ENCODE results near the gene MINAR1.

DNA sequence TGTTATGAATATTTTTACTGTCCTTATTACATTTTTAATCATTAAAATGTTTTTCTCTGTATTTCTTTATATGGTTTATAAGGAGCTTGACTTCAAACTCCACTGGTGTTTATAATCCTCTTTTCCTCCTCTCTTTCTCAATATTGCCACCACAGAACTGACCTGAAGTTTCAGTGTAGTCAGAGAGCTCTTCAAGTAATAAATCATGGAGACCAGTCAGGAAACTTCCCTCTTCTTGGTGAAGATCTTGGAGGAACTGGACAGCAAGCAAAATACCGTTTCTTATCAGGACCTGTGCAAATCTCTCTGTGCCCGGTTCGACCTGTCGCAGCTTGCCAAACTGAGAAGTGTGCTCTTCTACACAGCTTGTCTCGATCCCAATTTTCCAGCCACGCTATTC lies 23.8 kb downstream of the MINAR1 start:
- TF ChIP-seq, protein P1, sequence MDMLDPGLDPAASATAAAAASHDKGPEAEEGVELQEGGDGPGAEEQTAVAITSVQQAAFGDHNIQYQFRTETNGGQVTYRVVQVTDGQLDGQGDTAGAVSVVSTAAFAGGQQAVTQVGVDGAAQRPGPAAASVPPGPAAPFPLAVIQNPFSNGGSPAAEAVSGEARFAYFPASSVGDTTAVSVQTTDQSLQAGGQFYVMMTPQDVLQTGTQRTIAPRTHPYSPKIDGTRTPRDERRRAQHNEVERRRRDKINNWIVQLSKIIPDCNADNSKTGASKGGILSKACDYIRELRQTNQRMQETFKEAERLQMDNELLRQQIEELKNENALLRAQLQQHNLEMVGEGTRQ (CRISPR knock-in tag; IDR thresholded peaks at IDR 0.05): no peak
- TF ChIP-seq, protein P2, sequence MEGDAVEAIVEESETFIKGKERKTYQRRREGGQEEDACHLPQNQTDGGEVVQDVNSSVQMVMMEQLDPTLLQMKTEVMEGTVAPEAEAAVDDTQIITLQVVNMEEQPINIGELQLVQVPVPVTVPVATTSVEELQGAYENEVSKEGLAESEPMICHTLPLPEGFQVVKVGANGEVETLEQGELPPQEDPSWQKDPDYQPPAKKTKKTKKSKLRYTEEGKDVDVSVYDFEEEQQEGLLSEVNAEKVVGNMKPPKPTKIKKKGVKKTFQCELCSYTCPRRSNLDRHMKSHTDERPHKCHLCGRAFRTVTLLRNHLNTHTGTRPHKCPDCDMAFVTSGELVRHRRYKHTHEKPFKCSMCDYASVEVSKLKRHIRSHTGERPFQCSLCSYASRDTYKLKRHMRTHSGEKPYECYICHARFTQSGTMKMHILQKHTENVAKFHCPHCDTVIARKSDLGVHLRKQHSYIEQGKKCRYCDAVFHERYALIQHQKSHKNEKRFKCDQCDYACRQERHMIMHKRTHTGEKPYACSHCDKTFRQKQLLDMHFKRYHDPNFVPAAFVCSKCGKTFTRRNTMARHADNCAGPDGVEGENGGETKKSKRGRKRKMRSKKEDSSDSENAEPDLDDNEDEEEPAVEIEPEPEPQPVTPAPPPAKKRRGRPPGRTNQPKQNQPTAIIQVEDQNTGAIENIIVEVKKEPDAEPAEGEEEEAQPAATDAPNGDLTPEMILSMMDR (IDR thresholded peaks at IDR 0.05): no peak
- TF ChIP-seq, protein P3, sequence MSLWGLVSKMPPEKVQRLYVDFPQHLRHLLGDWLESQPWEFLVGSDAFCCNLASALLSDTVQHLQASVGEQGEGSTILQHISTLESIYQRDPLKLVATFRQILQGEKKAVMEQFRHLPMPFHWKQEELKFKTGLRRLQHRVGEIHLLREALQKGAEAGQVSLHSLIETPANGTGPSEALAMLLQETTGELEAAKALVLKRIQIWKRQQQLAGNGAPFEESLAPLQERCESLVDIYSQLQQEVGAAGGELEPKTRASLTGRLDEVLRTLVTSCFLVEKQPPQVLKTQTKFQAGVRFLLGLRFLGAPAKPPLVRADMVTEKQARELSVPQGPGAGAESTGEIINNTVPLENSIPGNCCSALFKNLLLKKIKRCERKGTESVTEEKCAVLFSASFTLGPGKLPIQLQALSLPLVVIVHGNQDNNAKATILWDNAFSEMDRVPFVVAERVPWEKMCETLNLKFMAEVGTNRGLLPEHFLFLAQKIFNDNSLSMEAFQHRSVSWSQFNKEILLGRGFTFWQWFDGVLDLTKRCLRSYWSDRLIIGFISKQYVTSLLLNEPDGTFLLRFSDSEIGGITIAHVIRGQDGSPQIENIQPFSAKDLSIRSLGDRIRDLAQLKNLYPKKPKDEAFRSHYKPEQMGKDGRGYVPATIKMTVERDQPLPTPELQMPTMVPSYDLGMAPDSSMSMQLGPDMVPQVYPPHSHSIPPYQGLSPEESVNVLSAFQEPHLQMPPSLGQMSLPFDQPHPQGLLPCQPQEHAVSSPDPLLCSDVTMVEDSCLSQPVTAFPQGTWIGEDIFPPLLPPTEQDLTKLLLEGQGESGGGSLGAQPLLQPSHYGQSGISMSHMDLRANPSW (CRISPR knock-in tag; conservative IDR thresholded peaks at IDR 0.05; ENCODE audit: low read depth): no peak
- no peak for TF ChIP-seq CBFB (CRISPR knock-in tag; IDR thresholded peaks at IDR 0.05; ENCODE audit: low read depth)
- TF ChIP-seq, protein P4, sequence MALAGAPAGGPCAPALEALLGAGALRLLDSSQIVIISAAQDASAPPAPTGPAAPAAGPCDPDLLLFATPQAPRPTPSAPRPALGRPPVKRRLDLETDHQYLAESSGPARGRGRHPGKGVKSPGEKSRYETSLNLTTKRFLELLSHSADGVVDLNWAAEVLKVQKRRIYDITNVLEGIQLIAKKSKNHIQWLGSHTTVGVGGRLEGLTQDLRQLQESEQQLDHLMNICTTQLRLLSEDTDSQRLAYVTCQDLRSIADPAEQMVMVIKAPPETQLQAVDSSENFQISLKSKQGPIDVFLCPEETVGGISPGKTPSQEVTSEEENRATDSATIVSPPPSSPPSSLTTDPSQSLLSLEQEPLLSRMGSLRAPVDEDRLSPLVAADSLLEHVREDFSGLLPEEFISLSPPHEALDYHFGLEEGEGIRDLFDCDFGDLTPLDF (CRISPR knock-in tag; IDR thresholded peaks at IDR 0.05): no peak
- no peak for TF ChIP-seq FOXK1 (CRISPR knock-in tag; IDR thresholded peaks at IDR 0.05)
- TF ChIP-seq HMGA2 (CRISPR knock-in tag; IDR thresholded peaks at IDR 0.05): no peak

Data from WTC11 (cell line).